ENCODE results near the gene SLC12A6. TPM values are rescaled to one million over a fixed set of nuclear protein-coding genes. Genes with fewer than 3 reads are reported as not detected.

SLC12A6 gene
- total and polyA plus RNA-seq, 2 of the 13 experiments (the other 11 are each of a cell fraction or from before 2014, with no cell fraction given): 15.2 to 30.1 TPM

DNA sequence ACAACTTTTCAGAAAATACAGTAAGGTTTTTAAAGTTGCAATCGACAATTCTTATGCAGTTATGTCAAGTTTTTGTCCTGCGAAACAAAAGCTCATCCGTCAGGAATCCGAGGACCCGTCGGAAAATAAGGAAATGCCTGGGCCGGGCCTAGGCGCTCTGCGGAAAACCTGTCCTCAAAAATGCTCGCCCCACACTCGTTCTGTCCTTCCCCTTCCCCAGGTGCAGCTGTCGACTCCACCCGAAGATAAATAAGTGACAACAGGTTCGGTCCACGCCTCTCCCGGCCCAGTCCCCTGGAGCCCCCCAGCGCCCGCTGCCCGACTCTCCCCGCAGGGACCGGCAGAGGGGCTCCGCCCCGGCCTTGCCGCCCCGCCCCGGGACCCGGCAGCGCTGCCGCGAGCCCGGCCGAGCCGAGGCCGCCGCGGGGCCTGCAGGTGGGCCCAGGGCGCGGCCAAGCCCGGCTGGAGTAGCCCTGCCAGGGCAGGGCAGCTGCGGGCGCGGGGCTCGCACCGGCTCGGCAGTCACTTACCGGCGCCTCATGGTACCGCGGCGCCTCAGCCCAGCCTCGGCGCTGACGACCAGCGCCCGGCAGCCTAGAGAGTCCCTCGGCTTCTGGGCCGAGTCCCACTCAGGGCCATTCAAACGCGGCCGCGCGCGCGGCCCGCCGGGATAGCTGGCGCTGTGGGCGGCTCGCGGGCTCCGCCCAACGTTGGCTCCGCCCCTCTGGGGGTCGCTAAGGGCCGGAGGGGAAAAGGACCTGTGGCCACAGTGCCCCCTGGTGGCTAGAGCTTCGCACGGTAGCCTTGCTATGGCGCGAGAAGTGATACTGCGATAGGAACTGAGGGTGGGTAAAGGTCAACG lies 127.9 kb downstream of the SLC12A6 start, which contains the start of gene KATNBL1 (continued):
- TF ChIP-seq, protein P1, sequence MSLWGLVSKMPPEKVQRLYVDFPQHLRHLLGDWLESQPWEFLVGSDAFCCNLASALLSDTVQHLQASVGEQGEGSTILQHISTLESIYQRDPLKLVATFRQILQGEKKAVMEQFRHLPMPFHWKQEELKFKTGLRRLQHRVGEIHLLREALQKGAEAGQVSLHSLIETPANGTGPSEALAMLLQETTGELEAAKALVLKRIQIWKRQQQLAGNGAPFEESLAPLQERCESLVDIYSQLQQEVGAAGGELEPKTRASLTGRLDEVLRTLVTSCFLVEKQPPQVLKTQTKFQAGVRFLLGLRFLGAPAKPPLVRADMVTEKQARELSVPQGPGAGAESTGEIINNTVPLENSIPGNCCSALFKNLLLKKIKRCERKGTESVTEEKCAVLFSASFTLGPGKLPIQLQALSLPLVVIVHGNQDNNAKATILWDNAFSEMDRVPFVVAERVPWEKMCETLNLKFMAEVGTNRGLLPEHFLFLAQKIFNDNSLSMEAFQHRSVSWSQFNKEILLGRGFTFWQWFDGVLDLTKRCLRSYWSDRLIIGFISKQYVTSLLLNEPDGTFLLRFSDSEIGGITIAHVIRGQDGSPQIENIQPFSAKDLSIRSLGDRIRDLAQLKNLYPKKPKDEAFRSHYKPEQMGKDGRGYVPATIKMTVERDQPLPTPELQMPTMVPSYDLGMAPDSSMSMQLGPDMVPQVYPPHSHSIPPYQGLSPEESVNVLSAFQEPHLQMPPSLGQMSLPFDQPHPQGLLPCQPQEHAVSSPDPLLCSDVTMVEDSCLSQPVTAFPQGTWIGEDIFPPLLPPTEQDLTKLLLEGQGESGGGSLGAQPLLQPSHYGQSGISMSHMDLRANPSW (CRISPR knock-in tag; IDR thresholded peaks at IDR 0.05; ENCODE audit: borderline replicate concordance): no peak
- TF ChIP-seq ZNF615 (CRISPR knock-in tag; IDR thresholded peaks at IDR 0.05; ENCODE audit: borderline replicate concordance) (no peak), XRCC5 (optimal IDR thresholded peaks at IDR 0.05; ENCODE audit: low read length) (peak; percentile 49), KMT2A (CRISPR knock-in tag; IDR thresholded peaks at IDR 0.05) (no peak; the same call in 1 of the 2 replicates), NFRKB (IDR thresholded peaks at IDR 0.05) (no peak), FOXJ3 (CRISPR knock-in tag; IDR thresholded peaks at IDR 0.05; ENCODE audit: borderline replicate concordance) (no peak), KLF6 (CRISPR knock-in tag; IDR thresholded peaks at IDR 0.05) (peak; percentile 88)
- TF ChIP-seq, protein P2, sequence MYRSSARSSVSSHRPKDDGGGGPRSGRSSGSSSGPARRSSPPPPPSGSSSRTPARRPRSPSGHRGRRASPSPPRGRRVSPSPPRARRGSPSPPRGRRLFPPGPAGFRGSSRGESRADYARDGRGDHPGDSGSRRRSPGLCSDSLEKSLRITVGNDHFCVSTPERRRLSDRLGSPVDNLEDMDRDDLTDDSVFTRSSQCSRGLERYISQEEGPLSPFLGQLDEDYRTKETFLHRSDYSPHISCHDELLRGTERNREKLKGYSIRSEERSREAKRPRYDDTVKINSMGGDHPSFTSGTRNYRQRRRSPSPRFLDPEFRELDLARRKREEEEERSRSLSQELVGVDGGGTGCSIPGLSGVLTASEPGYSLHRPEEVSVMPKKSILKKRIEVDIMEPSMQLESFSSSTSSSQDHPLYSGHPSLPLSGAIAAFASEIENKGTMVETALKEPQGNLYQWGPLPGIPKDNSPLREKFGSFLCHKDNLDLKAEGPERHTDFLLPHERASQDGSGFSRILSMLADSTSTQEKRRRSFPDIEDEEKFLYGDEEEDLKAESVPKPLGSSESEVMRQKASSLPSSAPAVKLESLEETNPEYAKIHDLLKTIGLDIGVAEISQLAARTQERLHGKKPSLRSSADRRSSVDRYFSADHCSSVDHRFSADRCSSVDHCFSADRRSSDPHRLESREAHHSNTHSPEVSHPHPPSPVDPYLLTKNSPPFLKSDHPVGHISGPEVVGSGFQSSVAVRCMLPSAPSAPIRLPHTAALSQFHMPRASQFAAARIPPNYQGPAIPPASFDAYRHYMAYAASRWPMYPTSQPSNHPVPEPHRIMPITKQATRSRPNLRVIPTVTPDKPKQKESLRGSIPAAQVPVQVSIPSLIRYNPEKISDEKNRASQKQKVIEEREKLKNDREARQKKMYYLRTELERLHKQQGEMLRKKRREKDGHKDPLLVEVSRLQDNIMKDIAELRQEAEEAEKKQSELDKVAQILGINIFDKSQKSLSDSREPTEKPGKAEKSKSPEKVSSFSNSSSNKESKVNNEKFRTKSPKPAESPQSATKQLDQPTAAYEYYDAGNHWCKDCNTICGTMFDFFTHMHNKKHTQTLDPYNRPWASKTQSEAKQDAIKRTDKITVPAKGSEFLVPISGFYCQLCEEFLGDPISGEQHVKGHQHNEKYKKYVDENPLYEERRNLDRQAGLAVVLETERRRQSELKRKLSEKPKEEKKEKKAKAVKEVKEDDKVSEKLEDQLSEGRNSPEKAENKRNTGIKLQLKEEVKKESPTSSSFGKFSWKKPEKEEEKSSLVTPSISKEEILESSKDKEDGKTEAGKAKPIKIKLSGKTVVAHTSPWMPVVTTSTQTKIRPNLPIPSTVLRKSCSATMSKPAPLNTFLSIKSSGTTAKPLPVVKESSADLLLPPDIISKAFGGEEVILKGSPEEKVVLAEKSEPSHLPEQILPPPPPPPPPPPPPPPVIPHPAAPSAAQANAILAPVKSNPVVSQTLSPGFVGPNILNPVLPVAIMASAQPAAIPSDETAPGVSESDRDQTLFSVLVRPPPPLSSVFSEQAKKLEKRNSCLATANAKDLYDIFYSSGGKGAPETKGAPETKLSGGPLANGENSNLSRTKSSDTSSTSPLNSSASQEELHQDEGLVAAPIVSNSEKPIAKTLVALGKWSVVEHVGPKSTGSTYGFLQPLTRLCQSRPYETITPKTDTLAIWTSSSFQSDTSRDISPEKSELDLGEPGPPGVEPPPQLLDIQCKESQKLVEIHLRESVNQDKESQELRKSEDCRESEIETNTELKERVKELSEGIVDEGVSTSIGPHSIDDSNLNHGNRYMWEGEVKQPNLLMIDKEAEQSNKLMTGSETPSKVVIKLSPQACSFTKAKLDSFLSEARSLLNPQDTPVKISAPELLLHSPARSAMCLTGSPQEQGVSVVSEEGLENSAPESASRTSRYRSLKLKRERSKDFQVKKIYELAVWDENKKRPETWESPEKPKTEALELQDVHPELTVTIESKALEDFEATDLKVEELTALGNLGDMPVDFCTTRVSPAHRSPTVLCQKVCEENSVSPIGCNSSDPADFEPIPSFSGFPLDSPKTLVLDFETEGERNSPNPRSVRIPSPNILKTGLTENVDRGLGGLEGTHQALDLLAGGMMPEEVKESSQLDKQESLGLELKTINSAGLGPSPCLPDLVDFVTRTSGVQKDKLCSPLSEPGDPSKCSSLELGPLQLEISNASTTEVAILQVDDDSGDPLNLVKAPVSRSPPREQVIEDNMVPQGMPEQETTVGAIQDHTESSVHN (CRISPR knock-in tag; IDR thresholded peaks at IDR 0.05): no peak
- TF ChIP-seq, protein P3, sequence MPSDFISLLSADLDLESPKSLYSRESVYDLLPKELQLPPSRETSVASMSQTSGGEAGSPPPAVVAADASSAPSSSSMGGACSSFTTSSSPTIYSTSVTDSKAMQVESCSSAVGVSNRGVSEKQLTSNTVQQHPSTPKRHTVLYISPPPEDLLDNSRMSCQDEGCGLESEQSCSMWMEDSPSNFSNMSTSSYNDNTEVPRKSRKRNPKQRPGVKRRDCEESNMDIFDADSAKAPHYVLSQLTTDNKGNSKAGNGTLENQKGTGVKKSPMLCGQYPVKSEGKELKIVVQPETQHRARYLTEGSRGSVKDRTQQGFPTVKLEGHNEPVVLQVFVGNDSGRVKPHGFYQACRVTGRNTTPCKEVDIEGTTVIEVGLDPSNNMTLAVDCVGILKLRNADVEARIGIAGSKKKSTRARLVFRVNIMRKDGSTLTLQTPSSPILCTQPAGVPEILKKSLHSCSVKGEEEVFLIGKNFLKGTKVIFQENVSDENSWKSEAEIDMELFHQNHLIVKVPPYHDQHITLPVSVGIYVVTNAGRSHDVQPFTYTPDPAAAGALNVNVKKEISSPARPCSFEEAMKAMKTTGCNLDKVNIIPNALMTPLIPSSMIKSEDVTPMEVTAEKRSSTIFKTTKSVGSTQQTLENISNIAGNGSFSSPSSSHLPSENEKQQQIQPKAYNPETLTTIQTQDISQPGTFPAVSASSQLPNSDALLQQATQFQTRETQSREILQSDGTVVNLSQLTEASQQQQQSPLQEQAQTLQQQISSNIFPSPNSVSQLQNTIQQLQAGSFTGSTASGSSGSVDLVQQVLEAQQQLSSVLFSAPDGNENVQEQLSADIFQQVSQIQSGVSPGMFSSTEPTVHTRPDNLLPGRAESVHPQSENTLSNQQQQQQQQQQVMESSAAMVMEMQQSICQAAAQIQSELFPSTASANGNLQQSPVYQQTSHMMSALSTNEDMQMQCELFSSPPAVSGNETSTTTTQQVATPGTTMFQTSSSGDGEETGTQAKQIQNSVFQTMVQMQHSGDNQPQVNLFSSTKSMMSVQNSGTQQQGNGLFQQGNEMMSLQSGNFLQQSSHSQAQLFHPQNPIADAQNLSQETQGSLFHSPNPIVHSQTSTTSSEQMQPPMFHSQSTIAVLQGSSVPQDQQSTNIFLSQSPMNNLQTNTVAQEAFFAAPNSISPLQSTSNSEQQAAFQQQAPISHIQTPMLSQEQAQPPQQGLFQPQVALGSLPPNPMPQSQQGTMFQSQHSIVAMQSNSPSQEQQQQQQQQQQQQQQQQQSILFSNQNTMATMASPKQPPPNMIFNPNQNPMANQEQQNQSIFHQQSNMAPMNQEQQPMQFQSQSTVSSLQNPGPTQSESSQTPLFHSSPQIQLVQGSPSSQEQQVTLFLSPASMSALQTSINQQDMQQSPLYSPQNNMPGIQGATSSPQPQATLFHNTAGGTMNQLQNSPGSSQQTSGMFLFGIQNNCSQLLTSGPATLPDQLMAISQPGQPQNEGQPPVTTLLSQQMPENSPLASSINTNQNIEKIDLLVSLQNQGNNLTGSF (CRISPR knock-in tag; IDR thresholded peaks at IDR 0.05): no peak; the same call in 1 of the 2 replicates
- TF ChIP-seq, protein P4, sequence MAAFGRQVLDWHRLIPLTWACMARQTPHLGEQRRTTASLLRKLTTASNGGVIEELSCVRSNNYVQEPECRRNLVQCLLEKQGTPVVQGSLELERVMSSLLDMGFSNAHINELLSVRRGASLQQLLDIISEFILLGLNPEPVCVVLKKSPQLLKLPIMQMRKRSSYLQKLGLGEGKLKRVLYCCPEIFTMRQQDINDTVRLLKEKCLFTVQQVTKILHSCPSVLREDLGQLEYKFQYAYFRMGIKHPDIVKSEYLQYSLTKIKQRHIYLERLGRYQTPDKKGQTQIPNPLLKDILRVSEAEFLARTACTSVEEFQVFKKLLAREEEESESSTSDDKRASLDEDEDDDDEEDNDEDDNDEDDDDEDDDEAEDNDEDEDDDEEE (CRISPR knock-in tag; IDR thresholded peaks at IDR 0.05): no peak

Data from HepG2 (cell line).